DMS153 treated with DMSO at 0.1 percent for 48 hours (cell line): Measurements from ENCODE around the gene SPDYE11.
"Not testable (repeated sequence)": the region's sequence is repeated elsewhere in the genome, so short reads cannot be mapped to it uniquely, and the experiment has no call there.

ENCODE experiments used
- DNase-seq: peaks from one replicate; lab custom pipeline; 2025; ENCODE audit not compliant: unreplicated experiment; lab: John Stamatoyannopoulos, UW

The SPDYE11 gene, protein sequence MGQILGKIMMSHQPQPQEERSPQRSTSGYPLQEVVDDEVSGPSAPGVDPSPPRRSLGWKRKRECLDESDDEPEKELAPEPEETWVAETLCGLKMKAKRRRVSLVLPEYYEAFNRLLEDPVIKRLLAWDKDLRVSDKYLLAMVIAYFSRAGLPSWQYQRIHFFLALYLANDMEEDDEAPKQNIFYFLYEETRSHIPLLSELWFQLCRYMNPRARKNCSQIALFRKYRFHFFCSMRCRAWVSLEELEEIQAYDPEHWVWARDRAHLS

DNA sequence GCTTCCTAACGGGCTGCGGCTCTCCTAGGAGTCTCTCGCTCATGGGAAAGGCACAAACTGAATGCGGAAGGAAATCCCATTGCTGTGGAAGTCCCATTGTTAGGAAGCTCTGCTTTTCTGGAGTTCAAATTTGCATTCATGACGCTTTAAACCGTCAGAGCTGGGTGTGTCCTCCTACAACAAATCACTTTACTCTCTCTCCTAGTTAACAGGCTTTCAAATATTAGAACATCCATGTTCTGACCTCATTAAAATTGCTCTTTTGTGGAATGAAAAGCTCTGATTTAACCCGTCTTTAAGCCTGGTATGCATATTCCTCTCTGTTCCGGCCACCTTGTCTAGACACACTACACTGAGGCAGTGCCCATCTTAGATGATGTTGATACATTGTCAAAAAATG, at the start of gene SPDYE11:
Gene SPDYE11, minus strand, starts transcription at position 101 of the 400 bp plus-strand sequence. CDS start 1,800 bp downstream, outside the sequence.
- DNase-seq: not testable (repeated sequence)

GRCh38 chr7:73085938-73086337, 28.2 kb upstream of the SPDYE11 start, which contains the start of gene SPDYE9:
Gene SPDYE9 (minus strand): TSS chr7:73086038. CDS start chr7:73084238, 1,800 bp downstream.
- not testable (repeated sequence) for DNase-seq

GRCh38 chr7:73029666-73030065, 28.0 kb downstream of the SPDYE11 start, which contains the start of gene SPDYE8:
Gene SPDYE8 (minus strand): TSS chr7:73029766. CDS start chr7:73027966, 1,800 bp downstream.
- not testable (repeated sequence) for DNase-seq

DNA sequence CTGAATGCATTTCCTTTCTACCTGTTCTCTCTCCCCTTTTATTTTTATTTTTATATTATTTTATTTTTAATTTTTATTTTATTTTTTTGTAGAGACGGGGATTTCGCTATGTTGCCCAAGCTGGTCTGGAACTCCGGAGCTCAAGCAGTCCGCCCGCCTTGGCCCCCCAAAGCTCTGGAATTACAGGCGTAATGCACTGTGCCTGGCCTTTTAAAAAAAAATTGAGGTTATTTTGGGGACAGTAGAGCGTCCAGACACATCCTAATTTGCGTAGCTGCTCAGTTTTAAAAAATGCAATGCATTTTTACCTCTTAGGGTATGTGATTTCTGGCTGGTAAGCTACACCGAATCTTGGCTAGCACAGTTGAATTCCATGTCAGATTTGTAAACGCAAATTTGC, 51.2 kb downstream of the SPDYE11 start:
- not testable (repeated sequence) for DNase-seq

DNA sequence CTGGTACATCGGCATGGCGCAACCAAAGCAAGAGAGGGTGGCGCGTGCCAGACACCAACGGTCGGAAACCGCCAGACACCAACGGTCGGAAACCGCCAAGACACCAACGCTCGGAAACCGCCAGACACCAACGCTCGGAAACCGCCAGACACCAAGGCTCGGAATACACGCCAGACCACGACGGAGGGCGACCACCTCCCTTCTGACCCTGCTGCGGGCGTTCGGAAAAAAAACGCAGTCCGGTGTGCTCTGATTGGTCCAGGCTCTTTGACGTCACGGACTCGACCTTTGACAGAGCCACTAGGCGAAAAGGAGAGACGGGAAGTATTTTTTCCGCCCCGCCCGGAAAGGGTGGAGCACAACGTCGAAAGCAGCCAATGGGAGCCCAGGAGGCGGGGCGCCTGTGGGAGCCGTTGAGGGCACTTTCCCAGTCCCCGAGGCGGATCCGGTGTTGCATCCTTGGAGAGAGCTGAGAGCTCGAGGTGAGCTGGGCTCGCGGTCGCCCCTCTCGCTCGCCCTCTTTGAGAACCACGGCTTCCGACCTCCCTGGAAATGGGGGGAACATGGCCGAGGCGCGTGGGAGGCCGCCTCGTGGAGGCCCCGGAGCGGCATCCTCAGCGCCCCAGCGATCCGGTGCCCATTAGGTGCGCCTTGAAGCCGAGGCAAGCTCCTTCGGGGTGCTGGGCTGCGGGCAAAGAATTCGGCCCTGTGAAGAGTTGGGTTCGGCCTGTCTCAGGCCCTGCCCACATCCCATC, 51.8 kb downstream of the SPDYE11 start:
- not testable (repeated sequence) for DNase-seq

GRCh38 chr7:73005356-73005692, 52.4 kb downstream of the SPDYE11 start:
- DNase-seq: not testable (repeated sequence)

DNA sequence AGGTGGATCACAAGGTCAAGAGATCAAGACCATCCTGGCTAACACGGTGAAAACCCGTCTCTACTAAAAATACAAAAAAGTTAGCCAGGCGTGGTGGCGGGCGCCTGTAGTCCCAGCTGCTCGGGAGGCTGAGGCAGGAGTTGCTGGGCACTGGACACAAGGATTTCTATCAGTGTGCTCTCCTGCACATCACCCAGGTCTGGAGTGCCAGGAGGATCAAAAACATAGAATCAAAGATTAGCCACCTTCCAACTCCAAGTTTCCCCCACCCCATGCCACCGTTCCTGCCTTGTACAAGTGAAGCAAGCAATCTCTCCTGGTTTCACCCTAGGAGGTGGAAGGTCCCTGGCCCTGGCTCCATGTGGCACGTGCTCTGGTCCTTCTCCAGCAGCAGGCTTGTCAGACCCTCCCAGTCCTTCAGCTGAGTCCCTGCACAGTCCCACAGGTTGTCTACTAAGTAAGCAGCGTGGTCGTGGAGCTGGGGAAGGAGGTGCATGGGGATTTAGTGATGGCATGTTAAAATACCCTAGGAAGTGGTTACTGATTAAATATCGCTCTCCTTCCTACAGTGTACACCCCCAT, 59.7 kb downstream of the SPDYE11 start:
- DNase-seq: not testable (repeated sequence)
